ENCODE data around the gene PRPF19.

DNA sequence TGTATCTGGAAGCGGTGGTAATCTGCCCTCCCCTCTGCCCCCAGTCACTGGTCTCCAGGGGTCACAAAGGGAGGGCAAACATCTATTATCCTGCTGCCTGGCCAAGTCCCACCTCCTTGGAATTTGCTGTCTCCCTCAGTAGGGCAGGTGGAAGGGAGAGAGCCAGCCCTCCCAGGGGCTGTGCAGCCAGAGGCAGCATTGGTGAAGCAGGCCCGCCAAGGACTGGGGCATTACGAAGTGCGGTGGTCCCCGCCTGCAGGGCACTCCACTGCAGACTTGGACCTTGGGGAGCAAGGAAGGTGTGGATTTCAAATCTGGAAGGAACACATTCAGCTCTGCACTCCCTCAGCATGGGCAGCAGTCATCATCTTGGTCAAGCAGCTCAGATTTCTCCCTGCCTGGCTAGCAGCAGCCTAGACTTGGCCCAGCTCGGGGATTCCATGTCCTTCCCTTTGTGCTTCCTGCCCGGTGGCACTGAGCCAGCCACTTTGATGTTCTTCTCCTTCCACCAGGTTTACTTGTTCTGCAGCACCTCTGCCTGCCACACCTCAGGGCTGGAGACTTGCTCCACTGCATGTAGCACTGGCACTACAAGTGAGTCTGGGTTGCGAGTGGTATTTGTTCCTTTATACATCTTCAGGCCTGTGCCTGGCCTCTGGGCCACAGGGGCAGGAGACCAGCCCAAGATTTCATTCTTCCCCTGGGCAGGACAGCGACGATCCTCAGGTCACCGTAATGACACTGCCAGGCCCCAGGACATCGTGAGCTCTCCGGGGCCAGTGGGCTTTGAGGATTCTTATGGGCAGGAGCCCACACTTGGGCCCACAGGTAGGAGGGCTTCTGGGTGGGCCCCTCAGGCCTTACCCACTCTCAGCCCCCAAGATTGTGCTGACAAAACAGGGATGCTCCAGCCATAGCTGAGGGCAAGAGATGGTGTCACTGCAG lies 31.7 kb downstream of the PRPF19 start:
- TF ChIP-seq, protein P1, sequence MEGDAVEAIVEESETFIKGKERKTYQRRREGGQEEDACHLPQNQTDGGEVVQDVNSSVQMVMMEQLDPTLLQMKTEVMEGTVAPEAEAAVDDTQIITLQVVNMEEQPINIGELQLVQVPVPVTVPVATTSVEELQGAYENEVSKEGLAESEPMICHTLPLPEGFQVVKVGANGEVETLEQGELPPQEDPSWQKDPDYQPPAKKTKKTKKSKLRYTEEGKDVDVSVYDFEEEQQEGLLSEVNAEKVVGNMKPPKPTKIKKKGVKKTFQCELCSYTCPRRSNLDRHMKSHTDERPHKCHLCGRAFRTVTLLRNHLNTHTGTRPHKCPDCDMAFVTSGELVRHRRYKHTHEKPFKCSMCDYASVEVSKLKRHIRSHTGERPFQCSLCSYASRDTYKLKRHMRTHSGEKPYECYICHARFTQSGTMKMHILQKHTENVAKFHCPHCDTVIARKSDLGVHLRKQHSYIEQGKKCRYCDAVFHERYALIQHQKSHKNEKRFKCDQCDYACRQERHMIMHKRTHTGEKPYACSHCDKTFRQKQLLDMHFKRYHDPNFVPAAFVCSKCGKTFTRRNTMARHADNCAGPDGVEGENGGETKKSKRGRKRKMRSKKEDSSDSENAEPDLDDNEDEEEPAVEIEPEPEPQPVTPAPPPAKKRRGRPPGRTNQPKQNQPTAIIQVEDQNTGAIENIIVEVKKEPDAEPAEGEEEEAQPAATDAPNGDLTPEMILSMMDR (IDR thresholded peaks at IDR 0.05 in 2 of 3, conservative IDR thresholded peaks at IDR 0.05 in 1 of 3; ENCODE audit: control insufficient read depth in 2 of 3, extremely low read depth in 1 of 3, insufficient read depth in 1 of 3, low read depth in 3 of 3, low read length in 3 of 3): no peak
- TF ChIP-seq, protein P2, sequence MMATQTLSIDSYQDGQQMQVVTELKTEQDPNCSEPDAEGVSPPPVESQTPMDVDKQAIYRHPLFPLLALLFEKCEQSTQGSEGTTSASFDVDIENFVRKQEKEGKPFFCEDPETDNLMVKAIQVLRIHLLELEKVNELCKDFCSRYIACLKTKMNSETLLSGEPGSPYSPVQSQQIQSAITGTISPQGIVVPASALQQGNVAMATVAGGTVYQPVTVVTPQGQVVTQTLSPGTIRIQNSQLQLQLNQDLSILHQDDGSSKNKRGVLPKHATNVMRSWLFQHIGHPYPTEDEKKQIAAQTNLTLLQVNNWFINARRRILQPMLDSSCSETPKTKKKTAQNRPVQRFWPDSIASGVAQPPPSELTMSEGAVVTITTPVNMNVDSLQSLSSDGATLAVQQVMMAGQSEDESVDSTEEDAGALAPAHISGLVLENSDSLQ (IDR thresholded peaks at IDR 0.05): no peak

All from GM12878 (cell line).